ENCODE results near the gene FOXA2.

FOXA2 gene

GRCh38 chr20:22562620-22563019 is 21.8 kb downstream of the FOXA2 start:
- no peak overlapping the region for H3K4me3 ChIP-seq (ENCODE audit: low read depth, low read length)
- no peak for TF ChIP-seq CTCF (IDR thresholded peaks at IDR 0.05; ENCODE audit: borderline replicate concordance, insufficient read depth, low read depth, low read length)

GRCh38 chr20:22561965-22562577 is 22.3 kb downstream of the FOXA2 start:
- H3K4me3 ChIP-seq (ENCODE audit: low read depth, low read length), result no peak overlapping the region
- TF ChIP-seq CTCF (IDR thresholded peaks at IDR 0.05; ENCODE audit: borderline replicate concordance, insufficient read depth, low read depth, low read length), result no peak

- H3K4me3 ChIP-seq (ENCODE audit: low read depth, low read length), result no peak overlapping the region
- no peak for TF ChIP-seq CTCF (IDR thresholded peaks at IDR 0.05; ENCODE audit: borderline replicate concordance, insufficient read depth, low read depth, low read length)
These were observed 23.6 kb downstream of the FOXA2 start for GRCh38 chr20:22560817-22561216.

GRCh38 chr20:22559711-22560318 is 24.6 kb downstream of the FOXA2 start:
- TF ChIP-seq CTCF (IDR thresholded peaks at IDR 0.05; ENCODE audit: borderline replicate concordance, insufficient read depth, low read depth, low read length), result no peak
- H3K4me3 ChIP-seq (ENCODE audit: low read depth, low read length), result no peak overlapping the region

- no peak overlapping the region for H3K4me3 ChIP-seq (ENCODE audit: low read depth, low read length)
- no peak for TF ChIP-seq CTCF (IDR thresholded peaks at IDR 0.05; ENCODE audit: borderline replicate concordance, insufficient read depth, low read depth, low read length)
These were observed 26.7 kb downstream of the FOXA2 start for GRCh38 chr20:22557403-22558276.

- TF ChIP-seq CTCF (IDR thresholded peaks at IDR 0.05; ENCODE audit: borderline replicate concordance, insufficient read depth, low read depth, low read length), result no peak
These were observed 27.8 kb downstream of the FOXA2 start for GRCh38 chr20:22556565-22557056.

More at GRCh38 chr20:22556565-22557056, 27.8 kb downstream of the FOXA2 start:
- no peak overlapping the region for H3K4me3 ChIP-seq (ENCODE audit: low read depth, low read length)
